Nephron progenitor cell (in vitro differentiated cells): ENCODE data around the gene MEF2D.

ENCODE experiments used
- DNase-seq: peaks from one replicate; pipeline ENCODE4 v3.0.0; 2021
- H3K27ac Mint-ChIP-seq: 2 replicates; pipeline ENCODE4 v1.8.0; 2021; ENCODE audit warnings: mild to moderate bottlenecking, moderate library complexity, mixed read lengths
- H3K27me3 Mint-ChIP-seq: 2 replicates; pipeline ENCODE4 v1.8.0; 2021; ENCODE audit warnings: mild to moderate bottlenecking, low read depth, mixed read lengths; ENCODE audit not compliant: poor library complexity
- H3K36me3 Mint-ChIP-seq: 2 replicates; pipeline ENCODE4 v1.8.0; 2021; ENCODE audit warnings: low read depth, mixed read lengths
- H3K4me1 Mint-ChIP-seq: 2 replicates; pipeline ENCODE4 v1.8.0; 2021; ENCODE audit warnings: mixed read lengths
- H3K4me3 Mint-ChIP-seq: 2 replicates; pipeline ENCODE4 v1.8.0; 2021; ENCODE audit warnings: mild to moderate bottlenecking, moderate library complexity, mixed read lengths
- H3K9me3 Mint-ChIP-seq: 2 replicates; pipeline ENCODE4 v1.8.0; 2021; ENCODE audit warnings: mild to moderate bottlenecking, moderate library complexity, mixed read lengths
- TF ChIP-seq, protein P1 (sequence below): fragments of 200-600 bp; sonication (generic); IDR thresholded peaks from 2 replicates; pipeline ENCODE4 v1.5.0; 2021; ENCODE audit warnings: antibody characterized with exemption

Gene MEF2D

DNA sequence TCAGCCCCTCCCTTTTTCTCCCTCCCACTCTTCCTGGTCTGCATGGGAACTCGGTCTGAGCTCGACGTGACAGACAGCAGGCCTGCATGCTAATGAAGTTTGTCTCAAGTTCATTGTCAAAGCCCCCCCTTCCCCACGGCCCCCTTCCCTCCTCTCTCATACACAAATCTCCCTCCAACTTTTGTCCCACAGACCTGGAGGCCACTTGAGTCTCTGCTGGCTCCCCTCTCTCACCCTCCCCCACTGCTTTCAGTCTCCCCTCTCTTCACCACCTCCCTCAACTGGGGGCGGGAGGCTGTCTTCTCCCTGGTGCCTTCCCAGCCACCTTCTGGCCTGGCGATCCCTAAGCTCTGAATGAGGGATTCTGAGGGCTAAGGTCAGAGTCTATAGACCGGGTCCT lies 70.3 kb downstream of the MEF2D start:
- TF ChIP-seq, protein P1, sequence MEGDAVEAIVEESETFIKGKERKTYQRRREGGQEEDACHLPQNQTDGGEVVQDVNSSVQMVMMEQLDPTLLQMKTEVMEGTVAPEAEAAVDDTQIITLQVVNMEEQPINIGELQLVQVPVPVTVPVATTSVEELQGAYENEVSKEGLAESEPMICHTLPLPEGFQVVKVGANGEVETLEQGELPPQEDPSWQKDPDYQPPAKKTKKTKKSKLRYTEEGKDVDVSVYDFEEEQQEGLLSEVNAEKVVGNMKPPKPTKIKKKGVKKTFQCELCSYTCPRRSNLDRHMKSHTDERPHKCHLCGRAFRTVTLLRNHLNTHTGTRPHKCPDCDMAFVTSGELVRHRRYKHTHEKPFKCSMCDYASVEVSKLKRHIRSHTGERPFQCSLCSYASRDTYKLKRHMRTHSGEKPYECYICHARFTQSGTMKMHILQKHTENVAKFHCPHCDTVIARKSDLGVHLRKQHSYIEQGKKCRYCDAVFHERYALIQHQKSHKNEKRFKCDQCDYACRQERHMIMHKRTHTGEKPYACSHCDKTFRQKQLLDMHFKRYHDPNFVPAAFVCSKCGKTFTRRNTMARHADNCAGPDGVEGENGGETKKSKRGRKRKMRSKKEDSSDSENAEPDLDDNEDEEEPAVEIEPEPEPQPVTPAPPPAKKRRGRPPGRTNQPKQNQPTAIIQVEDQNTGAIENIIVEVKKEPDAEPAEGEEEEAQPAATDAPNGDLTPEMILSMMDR = no peak
- Mint-ChIP-seq H3K27ac (no peak overlapping the region), H3K36me3 (no peaks in the 10 kb centered on the region), H3K9me3 (no peaks in the 10 kb centered on the region), H3K4me1 (peaks cover 10% of the 10 kb centered on the region), H3K27me3 (peaks cover 100% of the 10 kb centered on the region), H3K4me3 (no peak overlapping the region)
- DNase-seq = no peak

DNA sequence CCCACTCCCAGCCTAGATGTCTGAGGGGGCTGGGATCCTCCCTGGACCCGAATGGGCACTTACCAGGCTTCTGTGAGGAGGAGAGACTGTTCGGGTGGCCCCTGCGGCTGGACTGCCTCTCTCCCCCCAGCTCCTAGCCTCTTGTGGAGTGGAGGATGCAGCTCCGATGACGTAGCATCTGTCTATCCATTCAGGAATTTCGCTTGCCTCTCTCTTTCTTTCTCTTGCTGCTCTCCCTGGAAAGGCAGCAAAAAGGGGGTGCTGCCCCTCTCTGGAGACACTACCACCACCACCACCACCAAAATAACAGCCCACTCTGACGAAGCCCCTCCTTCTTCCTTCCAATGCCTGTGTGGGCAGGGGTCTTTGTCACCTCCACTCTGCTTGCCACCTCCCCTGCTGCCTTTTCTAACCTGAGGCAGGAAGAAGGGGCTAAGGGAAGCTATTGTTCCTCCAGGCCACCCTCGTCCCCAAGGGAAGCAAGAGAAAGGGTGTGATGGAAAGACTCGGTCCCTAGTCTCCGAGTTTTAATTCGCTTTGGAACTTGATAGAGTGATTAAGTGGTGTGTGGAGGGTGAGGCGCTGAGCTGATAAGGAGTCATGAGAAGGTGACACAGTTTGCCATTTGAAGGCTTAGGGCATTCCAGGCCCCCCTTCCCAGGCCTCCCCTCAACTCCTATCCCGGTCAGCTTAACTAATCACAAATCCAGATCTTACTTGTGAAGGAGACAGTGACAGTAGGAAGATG lies 71.1 kb downstream of the MEF2D start:
- no peak for DNase-seq
- Mint-ChIP-seq H3K27ac (no peak overlapping the region), H3K4me1 (peaks cover 6% of the 10 kb centered on the region), H3K9me3 (no peaks in the 10 kb centered on the region), H3K27me3 (peaks cover 100% of the 10 kb centered on the region), H3K36me3 (no peaks in the 10 kb centered on the region), H3K4me3 (no peak overlapping the region)
- TF ChIP-seq, protein P1 = no peak

DNA sequence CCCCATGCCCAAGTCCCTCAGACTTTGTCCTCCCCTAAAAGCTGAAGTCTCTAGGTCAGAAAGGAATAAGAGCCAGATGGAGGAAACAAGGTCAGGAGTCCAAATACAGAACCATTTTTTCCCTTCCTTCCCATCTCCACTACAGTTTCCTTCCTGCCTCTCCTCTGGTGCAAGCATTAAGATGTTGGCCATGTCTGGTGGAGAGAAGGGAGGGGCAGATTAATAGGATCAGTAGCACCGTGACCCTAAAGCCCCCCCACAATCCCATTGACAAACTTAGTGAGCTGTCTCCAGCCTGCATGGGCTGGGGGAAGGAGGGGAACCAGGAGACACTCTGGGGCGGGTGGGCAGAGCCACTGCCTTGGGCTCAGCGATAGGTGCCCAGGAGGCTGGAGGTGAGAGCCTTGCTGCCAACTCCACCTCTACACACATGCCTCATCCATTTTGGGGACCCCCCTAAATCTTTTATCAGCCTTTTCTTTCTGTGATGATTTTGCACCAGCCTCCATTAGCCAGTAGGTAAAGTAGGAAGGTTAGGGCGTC lies 71.8 kb downstream of the MEF2D start:
- no peaks in the 10 kb centered on the region for H3K36me3 Mint-ChIP-seq
- peaks cover 100% of the 10 kb centered on the region for H3K27me3 Mint-ChIP-seq
- H3K27ac Mint-ChIP-seq = no peak overlapping the region
- TF ChIP-seq, protein P1 = no peak
- H3K4me1 Mint-ChIP-seq = peaks cover 6% of the 10 kb centered on the region
- no peak overlapping the region for H3K4me3 Mint-ChIP-seq
- no peak for DNase-seq
- no peaks in the 10 kb centered on the region for H3K9me3 Mint-ChIP-seq

DNA sequence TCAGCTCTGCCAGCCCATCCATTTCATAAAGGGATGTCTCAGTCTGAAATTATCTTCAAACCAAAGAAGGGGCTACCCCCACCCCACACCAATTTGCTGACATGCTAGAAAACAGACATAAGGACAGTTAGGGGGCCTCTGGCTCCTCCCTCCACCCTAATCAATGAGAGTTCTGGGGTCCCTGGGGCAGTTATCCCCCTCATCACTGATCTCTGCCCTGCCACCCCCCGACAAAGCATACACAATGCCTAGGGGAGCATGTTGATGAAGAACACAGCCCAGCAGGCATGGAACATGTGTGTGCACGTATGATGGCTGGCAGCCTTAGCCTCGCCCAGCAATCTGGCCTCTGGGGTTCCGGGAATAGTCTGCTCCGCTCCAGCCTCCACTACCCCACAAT lies 72.6 kb downstream of the MEF2D start:
- no peak for DNase-seq
- no peaks in the 10 kb centered on the region for H3K36me3 Mint-ChIP-seq
- TF ChIP-seq, protein P1 = no peak
- peaks cover 6% of the 10 kb centered on the region for H3K4me1 Mint-ChIP-seq
- H3K9me3 Mint-ChIP-seq = no peaks in the 10 kb centered on the region
- H3K27ac Mint-ChIP-seq = no peak overlapping the region
- H3K4me3 Mint-ChIP-seq = no peak overlapping the region
- H3K27me3 Mint-ChIP-seq = peaks cover 100% of the 10 kb centered on the region

DNA sequence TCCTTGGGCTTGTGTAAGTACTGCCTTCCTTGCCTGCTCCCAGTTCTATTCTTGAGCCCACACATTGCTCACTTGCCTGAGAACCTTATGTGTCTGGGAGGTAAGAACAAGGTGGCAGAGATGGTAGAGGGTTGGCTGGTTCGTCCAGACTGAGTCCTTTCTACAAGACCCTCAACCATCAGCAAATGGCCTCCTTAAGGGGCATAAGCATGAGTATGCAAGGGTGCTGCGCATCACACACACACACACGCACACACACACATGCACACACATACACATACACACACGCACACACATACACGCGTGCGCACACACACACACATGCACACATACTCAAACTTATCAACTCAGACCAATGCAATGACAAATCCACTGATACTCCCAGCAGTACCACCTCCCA lies 74.6 kb downstream of the MEF2D start:
- Mint-ChIP-seq H3K27ac (no peak overlapping the region), H3K4me1 (peaks cover 10% of the 10 kb centered on the region), H3K9me3 (no peaks in the 10 kb centered on the region), H3K36me3 (no peaks in the 10 kb centered on the region), H3K27me3 (peaks cover 100% of the 10 kb centered on the region), H3K4me3 (no peak overlapping the region)
- no peak for DNase-seq
- TF ChIP-seq, protein P1 = no peak
